Uterus (tissue), 2 donors: ENCODE measurements around the gene UBR4.

Experiments used
- CTCF ChIP-seq, 4 experiments: fragments of 200-600 bp in 2 of 4; fragments of 450-650 bp in 2 of 4; sonication (generic) in 2 of 4; IDR thresholded peaks; one replicate each; pipeline ENCODE4 v1.5.1; 2016 to 2019; ENCODE audit warnings: antibody characterized with exemption in 4 of 4, mild to moderate bottlenecking in 2 of 4, moderate library complexity in 1 of 4
- POLR2A ChIP-seq, 2 donors: fragments of 450-650 bp; IDR thresholded peaks; one replicate each; pipeline ENCODE4 v1.6.1; 2016; ENCODE audit warnings: antibody characterized with exemption in 2 of 2, mild to moderate bottlenecking in 1 of 2, moderate library complexity in 1 of 2

- TF ChIP-seq CTCF (IDR thresholded peaks at IDR 0.05), result no peak
- TF ChIP-seq POLR2A (IDR thresholded peaks at IDR 0.05), result no peak
Observed at GRCh38 chr1:19205403-19205802, 4.7 kb downstream of the UBR4 start.
